CD4-positive, alpha-beta T cell treated with Interleukin-1 beta for 1 hour (primary cell): ENCODE measurements around the gene AAGAB.
"Not testable (repeated sequence)": the region's sequence is repeated elsewhere in the genome, so short reads cannot be mapped to it uniquely, and the experiment has no call there.

ENCODE experiments used
- DNase-seq, 2 donors: peaks; one replicate each; pipeline ENCODE4 v3.0.0-alpha.2; 2020 to 2022

AAGAB gene

GRCh38 chr15:67253101-67253500, 1.4 kb downstream of the AAGAB start:
- no peak for DNase-seq

GRCh38 chr15:67251318-67251717, 3.1 kb downstream of the AAGAB start:
- no peak for DNase-seq

GRCh38 chr15:67249830-67250229, 4.6 kb downstream of the AAGAB start:
- DNase-seq = no peak

- no peak for DNase-seq
Observed at GRCh38 chr15:67248011-67248505, 6.4 kb downstream of the AAGAB start.

GRCh38 chr15:67246606-67247005, 7.9 kb downstream of the AAGAB start:
- not testable (repeated sequence) for DNase-seq

GRCh38 chr15:67244971-67245478, 9.4 kb downstream of the AAGAB start:
- DNase-seq = no peak

- DNase-seq = no peak
Observed at GRCh38 chr15:67242708-67243111, 11.8 kb downstream of the AAGAB start.

GRCh38 chr15:67241132-67241855, 13.2 kb downstream of the AAGAB start:
- peak in 1 of 2 donors; percentile 23 for DNase-seq

- peak in 1 of 2 donors; percentile 52 for DNase-seq
Observed at GRCh38 chr15:67240235-67241131, 14.0 kb downstream of the AAGAB start.

- DNase-seq = no peak
Observed at GRCh38 chr15:67232591-67232990, 21.9 kb downstream of the AAGAB start.

- no peak for DNase-seq
Observed at GRCh38 chr15:67230504-67230903, 24.0 kb downstream of the AAGAB start.

- no peak for DNase-seq
Observed at GRCh38 chr15:67228286-67228685, 26.2 kb downstream of the AAGAB start.

GRCh38 chr15:67227846-67228245, 26.6 kb downstream of the AAGAB start:
- no peak for DNase-seq

GRCh38 chr15:67227431-67227830, 27.0 kb downstream of the AAGAB start:
- DNase-seq = no peak

GRCh38 chr15:67225336-67225735, 29.1 kb downstream of the AAGAB start:
- no peak for DNase-seq

GRCh38 chr15:67224889-67225288, 29.6 kb downstream of the AAGAB start:
- no peak for DNase-seq

- no peak for DNase-seq
Observed at GRCh38 chr15:67219288-67219687, 35.2 kb downstream of the AAGAB start.

- DNase-seq = no peak
Observed at GRCh38 chr15:67218428-67218827, 36.0 kb downstream of the AAGAB start.

- DNase-seq = no peak
Observed at GRCh38 chr15:67216859-67217258, 37.6 kb downstream of the AAGAB start.

GRCh38 chr15:67215102-67215501, 39.4 kb downstream of the AAGAB start:
- no peak for DNase-seq

- DNase-seq = no peak
Observed at GRCh38 chr15:67212684-67213367, 41.6 kb downstream of the AAGAB start.

GRCh38 chr15:67210555-67211168, 43.8 kb downstream of the AAGAB start:
- no peak for DNase-seq

GRCh38 chr15:67208396-67208795, 46.1 kb downstream of the AAGAB start:
- no peak for DNase-seq
